H9 (cell line): ENCODE measurements around the gene LIX1. TPM values are rescaled to one million over a fixed set of nuclear protein-coding genes. Genes with fewer than 3 reads are reported as not detected.

Experiments used
- DNase-seq: peaks from one replicate; pipeline ENCODE4 v3.0.0-alpha.2; 2017
- H2AFZ ChIP-seq: one replicate; pipeline ENCODE4 v1.6.1; 2013; ENCODE audit warnings: mild to moderate bottlenecking, low read length, control low read depth, moderate library complexity
- H2AK5ac ChIP-seq: 2 replicates; pipeline ENCODE4 v1.6.1; 2013; ENCODE audit warnings: low read length, control low read depth, mixed read lengths; ENCODE audit not compliant: insufficient read length
- H2BK120ac ChIP-seq: one replicate; pipeline ENCODE4 v1.6.1; 2013; ENCODE audit warnings: low read depth, mild to moderate bottlenecking, low read length, control low read depth, inconsistent platforms; ENCODE audit not compliant: poor library complexity, severe bottlenecking
- H2BK12ac ChIP-seq: 2 replicates; pipeline ENCODE4 v1.6.1; 2013; ENCODE audit warnings: low read length, control low read depth, mixed read lengths, low read depth; ENCODE audit not compliant: insufficient read length
- H2BK15ac ChIP-seq: 2 replicates; pipeline ENCODE4 v1.6.1; 2013; ENCODE audit warnings: low read depth, low read length, control low read depth
- H2BK20ac ChIP-seq: one replicate; pipeline ENCODE4 v1.6.1; 2013; ENCODE audit warnings: low read depth, mild to moderate bottlenecking, low read length, control low read depth, inconsistent platforms; ENCODE audit not compliant: poor library complexity, severe bottlenecking
- H2BK5ac ChIP-seq: 2 replicates; pipeline ENCODE4 v1.6.1; 2013; ENCODE audit warnings: low read length, control low read depth, mixed read lengths; ENCODE audit not compliant: insufficient read length
- H3K14ac ChIP-seq: 2 replicates; pipeline ENCODE4 v1.6.1; 2013; ENCODE audit warnings: low read length, control low read depth; ENCODE audit not compliant: insufficient read depth
- H3K18ac ChIP-seq: 2 replicates; pipeline ENCODE4 v1.6.1; 2013; ENCODE audit warnings: low read depth, mild to moderate bottlenecking, mixed read lengths, low read length, control low read depth; ENCODE audit not compliant: insufficient read length
- H3K23ac ChIP-seq: 2 replicates; pipeline ENCODE4 v1.6.1; 2013; ENCODE audit warnings: low read length, control low read depth, mixed read lengths, low read depth; ENCODE audit not compliant: insufficient read length
- H3K23me2 ChIP-seq: 2 replicates; pipeline ENCODE4 v1.6.1; 2013; ENCODE audit warnings: low read depth, mild to moderate bottlenecking, mixed read lengths, low read length, control low read depth; ENCODE audit not compliant: insufficient read length, poor library complexity, severe bottlenecking
- H3K27ac ChIP-seq: 2 replicates; pipeline ENCODE4 v1.5.1; 2013; ENCODE audit warnings: low read length, control low read depth, mixed read lengths, low read depth; ENCODE audit not compliant: insufficient read length
- H3K27me3 ChIP-seq: 2 replicates; pipeline ENCODE4 v1.6.1; 2013; ENCODE audit warnings: low read length, control low read depth, inconsistent platforms; ENCODE audit not compliant: insufficient read depth
- H3K4ac ChIP-seq: 2 replicates; pipeline ENCODE4 v1.6.1; 2013; ENCODE audit warnings: low read depth, mild to moderate bottlenecking, control low read depth, inconsistent platforms, low read length, moderate library complexity
- H3K4me1 ChIP-seq: 2 replicates; pipeline ENCODE4 v1.6.1; 2013; ENCODE audit warnings: low read length, control low read depth, inconsistent platforms; ENCODE audit not compliant: insufficient read depth
- H3K4me2 ChIP-seq: 2 replicates; pipeline ENCODE4 v1.6.1; 2013; ENCODE audit warnings: low read length, control low read depth, mixed read lengths; ENCODE audit not compliant: insufficient read length, insufficient read depth
- H3K56ac ChIP-seq: 2 replicates; pipeline ENCODE4 v1.6.1; 2013; ENCODE audit warnings: low read depth, mild to moderate bottlenecking, mixed read lengths, low read length, control low read depth; ENCODE audit not compliant: insufficient read length
- H3K79me1 ChIP-seq: 2 replicates; pipeline ENCODE4 v1.6.1; 2013; ENCODE audit warnings: low read depth, mild to moderate bottlenecking, moderate library complexity, low read length, control low read depth, inconsistent platforms; ENCODE audit not compliant: insufficient read depth, poor library complexity, severe bottlenecking
- H3K79me2 ChIP-seq: 2 replicates; pipeline ENCODE4 v1.6.1; 2013; ENCODE audit warnings: low read length, control low read depth, inconsistent platforms; ENCODE audit not compliant: insufficient read depth
- H3K9ac ChIP-seq: 2 replicates; pipeline ENCODE4 v1.6.1; 2013; ENCODE audit warnings: low read length, control low read depth, mixed read lengths; ENCODE audit not compliant: insufficient read length; ENCODE audit errors: extremely low read depth
- H3K9me3 ChIP-seq: one replicate; pipeline ENCODE4 v1.6.1; 2013; ENCODE audit warnings: low read depth, low read length, inconsistent platforms; ENCODE audit not compliant: control insufficient read depth
- H3T11ph ChIP-seq: one replicate; pipeline ENCODE4 v1.6.1; 2013; ENCODE audit warnings: mild to moderate bottlenecking, low read length, control low read depth, inconsistent platforms
- H4K20me1 ChIP-seq: one replicate; pipeline ENCODE4 v1.6.1; 2013; ENCODE audit not compliant: control insufficient read depth, insufficient read length, insufficient read depth
- H4K5ac ChIP-seq: 2 replicates; pipeline ENCODE4 v1.6.1; 2013; ENCODE audit warnings: low read depth, mild to moderate bottlenecking, mixed read lengths, low read length, control low read depth; ENCODE audit not compliant: insufficient read length
- H4K8ac ChIP-seq: replicated peaks from 2 replicates; pipeline ENCODE4 v1.6.1; 2013; ENCODE audit warnings: low read length, control low read depth, mixed read lengths, low read depth; ENCODE audit not compliant: insufficient read length
- H4K91ac ChIP-seq: 2 replicates; pipeline ENCODE4 v1.6.1; 2013; ENCODE audit warnings: low read depth, mild to moderate bottlenecking, moderate library complexity, mixed read lengths, low read length, control low read depth; ENCODE audit not compliant: insufficient read length
- H3K27ac Mint-ChIP-seq, 3 experiments: 2 replicates in 2 of 3; 3 replicates in 1 of 3; pipeline ENCODE4 v1.8.0; 2020 to 2021; ENCODE audit warnings: mixed read lengths in 3 of 3, mild to moderate bottlenecking in 1 of 3, moderate library complexity in 1 of 3
- H3K27me3 Mint-ChIP-seq: 2 replicates; pipeline ENCODE4 v1.8.0; 2021; ENCODE audit warnings: low read depth, mild to moderate bottlenecking, moderate library complexity, mixed read lengths
- H3K36me3 Mint-ChIP-seq, 3 experiments: 2 replicates in 2 of 3; 3 replicates in 1 of 3; pipeline ENCODE4 v1.8.0; 2020 to 2021; ENCODE audit warnings: low read depth in 3 of 3, mixed read lengths in 3 of 3; ENCODE audit not compliant: insufficient read depth in 1 of 3
- H3K4me1 Mint-ChIP-seq, 2 experiments: 2 replicates each; pipeline ENCODE4 v1.8.0; 2020; ENCODE audit warnings: mixed read lengths in 2 of 2
- H3K4me3 Mint-ChIP-seq, 2 experiments: 2 replicates in 1 of 2; 3 replicates in 1 of 2; pipeline ENCODE4 v1.8.0; 2020 to 2021; ENCODE audit warnings: mild to moderate bottlenecking in 2 of 2, mixed read lengths in 2 of 2, moderate library complexity in 1 of 2
- H3K9me3 Mint-ChIP-seq, 2 experiments: 2 replicates in 1 of 2; 3 replicates in 1 of 2; pipeline ENCODE4 v1.8.0; 2020; ENCODE audit warnings: mild to moderate bottlenecking in 2 of 2, mixed read lengths in 2 of 2, moderate library complexity in 1 of 2
- WGBS: extraction: QIAGEN DNeasy Blood & Tissue Kit; methylation state at CpG from one replicate; pipeline ENCODE4 v1.1.7; 2013; ENCODE audit warnings: missing lambda C conversion rate, low lambda C conversion rate, mixed read lengths; ENCODE audit not compliant: insufficient read length; ENCODE audit errors: extremely low coverage; 5-methylcytosine and 5-hydroxymethylcytosine counted together
- total RNA-seq: library from RNA; stranded (reverse); gene quantifications from 2 replicates; pipeline ENCODE4 v1.2.1, GENCODE V29; 2021
- TF ChIP-seq, protein P1 (sequence below): fragments of 200-600 bp; sonication (generic); conservative IDR thresholded peaks from 3 replicates; pipeline ENCODE4 v1.8.0; 2021; ENCODE audit warnings: antibody characterized with exemption, mild to moderate bottlenecking

The LIX1 gene
- total RNA-seq, 1 experiment from 2014 or later: 0.13 TPM

DNA sequence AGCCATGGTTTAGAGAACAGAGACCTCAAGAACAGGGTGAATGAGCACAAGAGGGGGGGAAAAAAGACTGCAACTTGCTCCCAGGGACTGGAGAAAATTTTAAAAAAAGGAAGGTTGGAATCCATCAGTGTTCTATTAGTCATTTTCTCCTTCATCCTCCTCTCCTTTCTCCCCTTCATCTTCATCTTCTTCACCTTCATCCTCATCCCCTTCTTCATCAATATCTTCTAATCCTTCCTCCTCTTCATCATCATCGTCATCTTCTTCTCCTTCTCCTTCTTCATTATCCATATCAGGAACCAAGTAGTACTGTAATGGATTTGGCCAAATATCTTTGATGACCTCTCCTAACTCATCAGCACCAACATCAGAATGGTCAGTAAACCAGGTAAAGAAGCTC is 86.1 kb downstream of the LIX1 start:
- Histone ChIP-seq H3K56ac (no peak overlapping the region), H3K4ac (no peak overlapping the region), H2BK20ac (no peak overlapping the region), H4K5ac (no peak overlapping the region), H3K18ac (no peak overlapping the region), H2BK15ac (no peak overlapping the region), H3K14ac (no peak overlapping the region), H3T11ph (no peak overlapping the region), H3K27ac (no peak overlapping the region), H3K4me1 (no peaks in the 10 kb centered on the region), H2BK120ac (no peak overlapping the region), H2AFZ (no peak overlapping the region), H4K8ac (no peak overlapping the region), H4K20me1 (no peaks in the 10 kb centered on the region), H3K9ac (no peak overlapping the region), H3K79me1 (no peaks in the 10 kb centered on the region), H2BK12ac (no peak overlapping the region), H3K79me2 (no peaks in the 10 kb centered on the region), H3K23ac (no peak overlapping the region), H4K91ac (no peak overlapping the region), H2BK5ac (no peak overlapping the region), H3K4me2 (no peak overlapping the region), H3K23me2 (no peaks in the 10 kb centered on the region), H3K27me3 (no peaks in the 10 kb centered on the region), H2AK5ac (no peak overlapping the region), H3K9me3 (no peaks in the 10 kb centered on the region)
- Mint-ChIP-seq H3K4me3 (no peak overlapping the region), H3K27me3 (no peaks in the 10 kb centered on the region), H3K9me3 (peaks cover 0 to 3% of the 10 kb centered on the region in 2 experiments; a peak in 2 of 5 replicates), H3K4me1 (peaks cover 0 to 10% of the 10 kb centered on the region in 2 experiments; a peak in 1 of 4 replicates), H3K27ac (no peak overlapping the region), H3K36me3 (no peaks in the 10 kb centered on the region)
- DNase-seq: no peak
- TF ChIP-seq, protein P1, sequence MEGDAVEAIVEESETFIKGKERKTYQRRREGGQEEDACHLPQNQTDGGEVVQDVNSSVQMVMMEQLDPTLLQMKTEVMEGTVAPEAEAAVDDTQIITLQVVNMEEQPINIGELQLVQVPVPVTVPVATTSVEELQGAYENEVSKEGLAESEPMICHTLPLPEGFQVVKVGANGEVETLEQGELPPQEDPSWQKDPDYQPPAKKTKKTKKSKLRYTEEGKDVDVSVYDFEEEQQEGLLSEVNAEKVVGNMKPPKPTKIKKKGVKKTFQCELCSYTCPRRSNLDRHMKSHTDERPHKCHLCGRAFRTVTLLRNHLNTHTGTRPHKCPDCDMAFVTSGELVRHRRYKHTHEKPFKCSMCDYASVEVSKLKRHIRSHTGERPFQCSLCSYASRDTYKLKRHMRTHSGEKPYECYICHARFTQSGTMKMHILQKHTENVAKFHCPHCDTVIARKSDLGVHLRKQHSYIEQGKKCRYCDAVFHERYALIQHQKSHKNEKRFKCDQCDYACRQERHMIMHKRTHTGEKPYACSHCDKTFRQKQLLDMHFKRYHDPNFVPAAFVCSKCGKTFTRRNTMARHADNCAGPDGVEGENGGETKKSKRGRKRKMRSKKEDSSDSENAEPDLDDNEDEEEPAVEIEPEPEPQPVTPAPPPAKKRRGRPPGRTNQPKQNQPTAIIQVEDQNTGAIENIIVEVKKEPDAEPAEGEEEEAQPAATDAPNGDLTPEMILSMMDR: no peak
- WGBS: 100% methylated on average over 1 of the region's 1 CpG
